Right ventricle myocardium inferior (tissue), 1 donor: ENCODE data around the gene ABCB11. TPM values are rescaled to one million over a fixed set of nuclear protein-coding genes. Genes with fewer than 3 reads are reported as not detected.
A peak's percentile ranks its signal among the peaks of the same experiment; 100 is the strongest.
"Not testable (repeated sequence)": the region's sequence is repeated elsewhere in the genome, so short reads cannot be mapped to it uniquely, and the experiment has no call there.

Source experiments
- ATAC-seq: fragments of 200-7000 bp; cut with Tn5 transposase; one replicate; pipeline ENCODE4 v1.9.1; 2020; ENCODE audit warnings: mild to moderate bottlenecking, moderate library complexity
- DNase-seq: peaks from one replicate; pipeline ENCODE4 v3.0.0; 2021; ENCODE audit errors: missing footprints
- intact Hi-C: fragments of 100-400 bp; cut with DNase I; formaldehyde crosslinking; loops from one replicate; pipeline ENCODE4 v1.11.0; 2022
- total RNA-seq: library from RNA; stranded (reverse); fragmentation: NEBNext Ultra II Directional; extraction: Animal tissue kit (Norgen Biotek cat#: 25700); gene quantifications from one replicate; pipeline ENCODE4 v1.2.1, GENCODE V29; 2021
- donor health status: DM: no; HTN: yes; CAD: no; lungs with severe emphysema.

Gene ABCB11
- total RNA-seq, 1 donor from 2014 or later = 0.32 TPM

DNA sequence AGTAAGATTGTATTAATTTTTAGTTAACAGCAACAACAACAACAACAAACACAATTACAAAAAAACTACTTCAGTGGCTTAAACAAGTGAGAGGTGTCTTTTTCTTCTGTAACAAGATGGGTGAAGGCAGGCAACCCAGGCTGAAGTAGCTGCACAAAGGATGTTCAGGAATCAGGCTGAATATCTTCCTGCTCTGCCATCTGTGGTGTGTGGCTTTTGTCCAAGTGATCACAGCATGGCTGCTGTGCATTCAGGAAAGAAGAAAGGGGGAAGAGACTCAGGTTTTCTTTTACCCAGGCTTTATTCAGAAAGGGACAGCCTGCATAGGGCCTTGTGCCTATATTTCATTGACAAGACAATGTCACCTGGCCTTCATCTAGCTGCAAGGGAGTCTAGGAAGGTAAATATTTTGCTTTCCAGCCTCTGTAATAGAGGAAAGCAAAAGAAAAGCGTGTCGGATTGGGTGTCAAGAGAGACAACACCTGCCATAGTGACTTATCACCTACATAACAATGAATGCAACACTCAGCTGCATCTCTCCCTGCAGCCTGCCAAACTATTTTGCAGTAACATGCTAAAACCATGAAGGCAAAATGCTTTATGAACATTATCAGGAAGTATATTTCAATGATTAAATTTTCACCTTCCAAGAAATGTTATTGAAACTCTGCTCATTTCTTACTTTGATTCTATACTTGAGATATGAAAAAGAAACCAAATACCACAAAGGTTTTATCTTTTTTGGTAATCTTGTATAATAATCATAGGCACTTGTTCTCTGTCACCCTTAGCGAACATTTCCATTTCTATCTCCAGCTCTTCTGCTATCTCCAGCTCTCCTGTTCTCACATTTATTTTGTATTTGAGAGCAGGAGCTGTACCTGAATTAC lies 115.4 kb downstream of the ABCB11 start:
- no peak for DNase-seq
- intact Hi-C loops = no loop called here
- ATAC-seq = no peak

DNA sequence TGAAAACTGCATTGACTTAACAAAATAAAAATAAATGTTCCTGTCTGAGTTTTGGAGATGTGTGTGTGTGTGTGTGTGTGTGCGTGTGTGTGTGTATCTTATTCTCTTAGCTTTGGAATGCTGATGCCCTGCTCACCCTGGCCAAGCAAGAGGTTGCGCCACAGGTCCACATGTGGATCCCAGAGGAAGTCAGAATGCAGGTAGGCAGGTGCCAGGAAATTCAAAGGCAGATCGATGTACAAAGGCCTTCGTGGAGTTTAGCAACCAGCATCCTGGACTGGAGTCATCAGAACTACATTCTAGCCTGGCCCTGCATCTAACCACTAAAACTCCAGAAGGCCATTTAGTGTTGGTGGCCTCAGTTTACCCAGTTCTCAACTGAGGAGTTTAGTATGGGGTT lies 117.6 kb downstream of the ABCB11 start:
- intact Hi-C loops = no loop called here
- DNase-seq = no peak
- no peak for ATAC-seq

DNA sequence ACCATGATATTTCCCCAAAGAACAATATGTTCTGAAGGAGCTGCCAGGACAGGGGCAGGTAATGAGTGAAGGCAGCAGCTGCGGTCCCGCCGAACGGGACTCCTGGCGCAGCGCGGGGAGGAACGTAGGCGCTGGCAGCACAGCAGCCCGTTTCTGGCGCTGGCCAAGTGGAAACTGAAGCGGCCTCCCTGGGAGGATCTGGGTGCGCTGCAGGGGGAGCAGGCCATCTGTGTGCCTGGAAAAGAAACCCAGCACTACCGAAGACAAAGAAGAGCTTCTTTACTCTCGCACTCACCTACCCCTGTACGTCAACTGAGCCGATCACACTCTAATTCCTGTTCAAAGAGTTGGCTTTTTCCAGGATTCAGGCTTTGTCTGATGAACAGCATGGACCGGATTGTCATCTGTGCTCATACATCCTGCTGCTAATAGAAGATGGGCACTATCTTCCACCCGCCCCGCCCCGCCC lies 118.2 kb downstream of the ABCB11 start:
- intact Hi-C loops = no loop called here
- peak; percentile 69 for ATAC-seq
- peak; percentile 67 for DNase-seq

- ATAC-seq = no peak
- intact Hi-C loops = no loop called here
Observed at GRCh38 chr2:168912466-168912865, 118.7 kb downstream of the ABCB11 start.

DNA sequence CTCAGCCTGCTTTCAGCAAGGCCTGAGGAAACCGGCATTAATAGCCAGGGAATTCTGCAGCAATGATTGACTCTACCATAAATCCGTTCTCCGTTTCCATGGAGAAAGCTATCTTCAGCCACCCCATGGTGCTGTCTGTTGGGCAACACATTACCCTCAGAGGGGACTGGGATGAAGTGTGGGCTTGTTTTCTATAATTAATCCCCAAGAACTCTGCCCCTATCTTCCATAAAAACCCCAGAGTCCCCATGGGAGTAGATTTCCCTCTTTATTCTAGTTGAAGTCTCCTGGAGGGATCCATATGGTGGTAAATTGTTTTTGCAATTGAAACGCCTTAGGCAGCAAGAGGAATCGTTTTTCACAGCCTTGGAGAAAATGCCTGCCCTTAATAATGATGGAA lies 120.8 kb downstream of the ABCB11 start:
- intact Hi-C loops = no loop called here
- DNase-seq = no peak
- no peak for ATAC-seq

More at GRCh38 chr2:168912466-168912865, 118.7 kb downstream of the ABCB11 start:
- DNase-seq = no peak

DNA sequence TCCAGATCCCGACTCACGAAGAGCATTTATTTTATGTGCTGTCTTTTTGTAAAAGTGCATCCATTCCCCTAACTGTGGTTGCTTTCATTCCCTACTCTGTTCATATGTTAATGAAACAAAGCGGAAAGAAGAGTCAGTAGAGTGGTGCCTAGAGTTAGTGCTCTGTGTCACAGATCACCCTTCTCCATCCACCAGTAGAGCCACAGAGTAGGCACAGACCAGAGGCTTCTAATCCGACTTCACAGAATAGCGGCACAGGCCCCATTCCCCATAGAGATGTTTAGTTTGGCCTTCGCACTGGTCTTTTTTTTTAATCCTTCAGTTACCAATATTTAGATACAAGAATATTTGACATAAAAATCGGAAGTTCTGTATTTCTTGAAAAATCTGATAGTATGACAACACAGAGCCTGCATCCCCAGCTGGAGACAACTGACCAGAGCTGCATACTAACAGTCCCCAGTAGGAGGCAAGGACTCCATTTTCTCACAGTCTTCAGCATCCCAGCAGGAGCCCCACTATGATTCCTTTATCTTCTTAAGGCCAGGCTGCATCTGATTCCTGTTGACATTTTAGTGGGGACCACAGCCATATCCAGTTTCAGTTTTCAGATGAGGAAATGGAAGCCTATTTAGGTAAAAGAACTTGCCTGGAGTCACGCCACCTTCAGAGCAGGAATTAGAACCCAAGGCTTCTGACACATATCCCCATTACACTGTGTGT lies 123.0 kb downstream of the ABCB11 start:
- DNase-seq (no peak), ATAC-seq (no peak)
- intact Hi-C loops = no loop called here

DNA sequence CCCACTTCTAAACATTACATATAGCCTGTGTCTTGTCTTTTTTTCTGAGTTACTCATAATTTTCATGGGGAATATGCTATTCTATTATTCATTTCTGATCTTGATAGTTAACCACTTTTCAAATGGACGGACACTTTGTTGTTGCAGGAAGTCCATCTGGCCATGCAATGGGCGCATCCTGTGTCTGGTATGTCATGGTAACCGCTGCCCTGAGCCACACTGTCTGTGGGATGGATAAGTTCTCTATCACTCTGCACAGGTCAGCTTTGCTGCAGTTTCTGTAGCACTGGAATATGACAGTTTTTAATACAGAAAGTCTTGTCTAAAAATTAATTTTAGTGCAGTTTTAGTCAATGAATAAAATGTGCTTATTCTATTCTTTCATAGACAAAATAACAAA lies 126.8 kb downstream of the ABCB11 start:
- intact Hi-C loops = no loop called here
- DNase-seq (no peak), ATAC-seq (no peak)

- DNase-seq = no peak
- intact Hi-C loops = no loop called here
- no peak for ATAC-seq
Observed at GRCh38 chr2:168903888-168904287, 127.2 kb downstream of the ABCB11 start.

GRCh38 chr2:168901003-168901402 lies 130.1 kb downstream of the ABCB11 start, which contains the start of gene G6PC2:
Gene G6PC2 (plus strand): TSS chr2:168901291. CDS start chr2:168901332, 41 bp downstream.
- intact Hi-C loops = no loop called here
- ATAC-seq = no peak
- no peak for DNase-seq

DNA sequence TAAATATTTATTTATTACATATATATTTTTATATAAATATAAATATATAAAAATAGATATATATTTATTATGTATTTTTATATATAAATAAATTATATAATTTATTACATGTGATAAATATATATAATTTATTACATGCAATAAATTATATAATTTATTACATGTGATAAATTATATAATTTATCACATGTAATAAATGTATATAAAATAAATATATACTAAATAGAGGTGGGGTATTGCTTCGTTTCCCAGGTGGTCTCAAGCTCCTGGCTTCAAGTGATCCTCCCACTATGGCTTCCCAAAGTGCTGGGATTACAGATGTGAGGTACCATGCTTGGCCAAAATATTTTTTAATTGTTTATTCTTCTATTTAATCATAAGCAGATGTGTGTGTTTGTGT lies 133.7 kb downstream of the ABCB11 start:
- intact Hi-C loops = no loop called here
- no peak for ATAC-seq
- DNase-seq = no peak

GRCh38 chr2:168896783-168897182 lies 134.3 kb downstream of the ABCB11 start:
- intact Hi-C loops = no loop called here
- no peak for ATAC-seq
- DNase-seq = no peak

DNA sequence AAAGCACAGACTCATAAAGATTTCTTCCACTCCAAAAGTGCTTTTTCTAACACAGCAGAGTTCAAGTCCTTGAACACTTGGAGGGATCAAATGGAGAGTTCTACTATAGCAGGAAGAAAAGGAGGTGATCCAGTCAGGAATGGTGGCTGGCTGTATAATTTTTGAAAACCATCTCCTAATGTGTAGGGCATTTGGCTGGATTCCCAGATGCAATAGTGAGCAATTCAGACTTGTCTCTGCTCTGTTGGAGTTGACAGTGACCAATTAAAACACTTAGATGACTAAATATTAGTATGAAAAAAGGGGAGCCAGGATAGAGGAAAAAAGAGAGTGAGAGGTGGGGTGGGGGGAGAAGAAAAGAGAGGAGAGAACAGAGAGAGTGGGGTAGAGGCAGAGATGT lies 135.4 kb downstream of the ABCB11 start:
- intact Hi-C loops = no loop called here
- DNase-seq (no peak), ATAC-seq (no peak)

- intact Hi-C loops = no loop called here
- ATAC-seq = no peak
Observed at GRCh38 chr2:168894720-168895119, 136.4 kb downstream of the ABCB11 start.

DNA sequence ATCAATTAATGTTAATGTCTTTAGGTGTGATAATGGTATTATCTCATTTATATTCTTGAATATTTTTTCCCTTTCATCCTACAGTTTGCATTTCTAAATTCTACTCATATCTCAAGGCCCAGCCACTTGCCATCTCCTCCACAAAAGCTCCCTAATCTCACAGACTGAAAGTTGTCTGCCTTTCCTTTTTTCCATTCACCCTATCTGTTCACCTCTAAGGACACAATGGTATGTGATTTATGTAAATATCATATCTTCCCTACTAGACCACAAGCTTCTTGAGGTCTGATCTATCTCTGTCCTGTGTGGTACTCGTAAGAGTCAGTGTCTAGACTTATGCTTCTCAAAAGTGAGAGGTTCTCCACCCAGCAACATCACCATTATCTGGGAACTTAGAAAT lies 137.0 kb downstream of the ABCB11 start:
- no peak for ATAC-seq
- intact Hi-C loops = no loop called here
- no peak for DNase-seq

More at GRCh38 chr2:168894720-168895119, 136.4 kb downstream of the ABCB11 start:
- no peak for DNase-seq

DNA sequence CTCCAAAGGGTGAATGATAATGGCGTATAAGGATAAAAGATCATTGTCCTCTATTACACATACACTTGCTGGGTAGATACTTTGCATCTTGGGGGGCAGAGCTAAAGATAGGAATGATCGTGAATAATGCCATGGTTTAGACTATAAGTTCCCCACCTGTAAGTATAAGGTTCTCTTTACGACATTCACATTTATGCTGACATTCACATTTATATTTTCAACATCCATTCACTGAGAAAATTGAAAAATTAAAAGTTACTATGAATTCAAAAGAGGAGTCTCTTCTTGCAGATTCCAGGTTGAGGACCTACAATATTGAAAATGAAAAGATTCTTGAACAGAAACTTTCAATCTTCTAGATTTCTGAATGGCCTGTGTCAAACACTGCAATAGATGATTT lies 138.8 kb downstream of the ABCB11 start:
- intact Hi-C loops = no loop called here
- DNase-seq = no peak
- no peak for ATAC-seq

GRCh38 chr2:168890006-168890782 lies 140.9 kb downstream of the ABCB11 start, which contains the start of gene SPC25:
Gene SPC25 (minus strand): TSS chr2:168890430. CDS start chr2:168889519, 911 bp downstream.
- intact Hi-C loops = no loop called here
- peak; percentile 91 for DNase-seq
- ATAC-seq = peak; percentile 96

DNA sequence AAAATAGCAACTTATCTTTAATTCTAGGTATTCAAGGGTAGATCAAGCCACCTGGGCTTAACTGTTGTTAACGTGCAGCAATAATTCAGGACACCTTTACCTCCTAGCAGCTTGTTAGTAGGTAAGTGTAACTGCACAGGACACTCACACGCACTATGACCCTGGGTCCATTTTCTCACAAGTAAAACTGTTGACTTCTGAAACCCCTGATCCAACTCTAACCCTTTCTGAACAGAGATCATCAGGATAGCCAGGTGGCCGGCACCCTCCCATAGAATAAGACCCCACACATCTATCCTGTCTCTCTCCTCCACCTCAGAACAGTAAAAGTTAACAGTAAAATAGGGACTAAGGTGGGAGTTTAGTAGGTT lies 141.5 kb downstream of the ABCB11 start:
- intact Hi-C loops = no loop called here
- no peak for ATAC-seq
- no peak for DNase-seq

GRCh38 chr2:168884975-168885374 lies 146.1 kb downstream of the ABCB11 start:
- no peak for ATAC-seq

GRCh38 chr2:168882163-168882562 lies 149.0 kb downstream of the ABCB11 start:
- intact Hi-C loops, ATAC-seq, DNase-seq: not testable (repeated sequence)

More at GRCh38 chr2:168884975-168885374, 146.1 kb downstream of the ABCB11 start:
- DNase-seq = no peak
- intact Hi-C loops = no loop called here
